Measurements from ENCODE around the gene CDC34. TPM values are rescaled to one million over a fixed set of nuclear protein-coding genes. Genes with fewer than 3 reads are reported as not detected.

CDC34 gene
- total RNA-seq, 1 donor from 2014 or later = 169 TPM

DNA sequence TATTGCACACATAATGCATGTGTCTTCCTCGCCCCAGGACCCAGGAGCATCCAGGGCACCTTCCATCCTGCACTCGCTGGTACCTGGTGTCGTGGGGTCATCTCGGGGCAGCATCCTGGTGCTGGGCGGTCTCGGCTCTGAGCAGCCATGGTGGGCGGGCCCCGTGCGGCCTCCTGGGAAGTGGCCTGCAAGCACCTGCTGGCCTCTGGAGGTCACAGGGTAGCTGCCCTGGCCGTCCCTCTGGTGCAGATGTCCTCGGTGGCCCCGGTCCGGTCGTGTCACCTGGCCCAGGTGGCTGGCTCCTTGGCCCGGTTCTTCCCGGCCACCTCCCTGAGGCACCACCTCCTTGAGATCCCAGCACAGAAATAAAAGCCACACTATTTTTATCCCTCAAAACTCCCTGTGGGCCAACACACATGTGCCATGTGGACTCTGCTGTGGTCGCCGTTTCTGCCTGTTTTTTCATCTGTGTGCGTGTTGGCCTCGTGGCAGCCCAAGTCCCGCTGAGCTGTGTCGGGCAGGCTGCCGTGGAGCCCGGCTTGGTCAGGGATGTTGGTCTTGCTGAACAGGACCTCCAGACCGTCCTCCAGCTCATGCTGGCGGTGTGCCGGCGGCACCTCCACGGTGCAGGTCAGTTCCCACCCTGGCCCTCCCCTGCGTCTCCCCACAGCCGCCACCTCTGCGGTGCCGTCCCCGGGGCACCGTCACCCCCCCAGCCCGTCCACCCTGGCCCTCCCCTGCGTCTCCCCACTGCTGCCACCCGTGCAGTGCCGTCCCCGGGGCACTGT is 7.3 kb downstream of the CDC34 start:
- DNase-seq (ENCODE audit: low read depth) = no peak
- Histone ChIP-seq H3K4me3 (ENCODE audit: low read depth, low read length) (no peak overlapping the region), H3K36me3 (ENCODE audit: control insufficient read depth, insufficient read depth, low read length) (peaks cover 27% of the 10 kb centered on the region), H3K27me3 (ENCODE audit: control insufficient read depth, insufficient read depth, low read length) (no peaks in the 10 kb centered on the region)
- TF ChIP-seq, protein P1, sequence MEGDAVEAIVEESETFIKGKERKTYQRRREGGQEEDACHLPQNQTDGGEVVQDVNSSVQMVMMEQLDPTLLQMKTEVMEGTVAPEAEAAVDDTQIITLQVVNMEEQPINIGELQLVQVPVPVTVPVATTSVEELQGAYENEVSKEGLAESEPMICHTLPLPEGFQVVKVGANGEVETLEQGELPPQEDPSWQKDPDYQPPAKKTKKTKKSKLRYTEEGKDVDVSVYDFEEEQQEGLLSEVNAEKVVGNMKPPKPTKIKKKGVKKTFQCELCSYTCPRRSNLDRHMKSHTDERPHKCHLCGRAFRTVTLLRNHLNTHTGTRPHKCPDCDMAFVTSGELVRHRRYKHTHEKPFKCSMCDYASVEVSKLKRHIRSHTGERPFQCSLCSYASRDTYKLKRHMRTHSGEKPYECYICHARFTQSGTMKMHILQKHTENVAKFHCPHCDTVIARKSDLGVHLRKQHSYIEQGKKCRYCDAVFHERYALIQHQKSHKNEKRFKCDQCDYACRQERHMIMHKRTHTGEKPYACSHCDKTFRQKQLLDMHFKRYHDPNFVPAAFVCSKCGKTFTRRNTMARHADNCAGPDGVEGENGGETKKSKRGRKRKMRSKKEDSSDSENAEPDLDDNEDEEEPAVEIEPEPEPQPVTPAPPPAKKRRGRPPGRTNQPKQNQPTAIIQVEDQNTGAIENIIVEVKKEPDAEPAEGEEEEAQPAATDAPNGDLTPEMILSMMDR (IDR thresholded peaks at IDR 0.05; ENCODE audit: insufficient read depth, low read length, severe bottlenecking) = no peak
- no peak for FAIRE-seq

- H3K27me3 ChIP-seq (ENCODE audit: control insufficient read depth, insufficient read depth, low read length) = no peaks in the 10 kb centered on the region
- H3K4me3 ChIP-seq (ENCODE audit: low read depth, low read length) = no peak overlapping the region
- H3K36me3 ChIP-seq (ENCODE audit: control insufficient read depth, insufficient read depth, low read length) = peaks cover 27% of the 10 kb centered on the region
- no peak for DNase-seq (ENCODE audit: low read depth)
- FAIRE-seq = no peak
- TF ChIP-seq, protein P1 (IDR thresholded peaks at IDR 0.05; ENCODE audit: insufficient read depth, low read length, severe bottlenecking) = no peak
These were observed 8.0 kb downstream of the CDC34 start for GRCh38 chr19:539429-540030.

GRCh38 chr19:540867-541637 is 9.5 kb downstream of the CDC34 start:
- DNase-seq (ENCODE audit: low read depth) (no peak), FAIRE-seq (no peak)
- peaks cover 21% of the 10 kb centered on the region for H3K36me3 ChIP-seq (ENCODE audit: control insufficient read depth, insufficient read depth, low read length)
- no peak overlapping the region for H3K4me3 ChIP-seq (ENCODE audit: low read depth, low read length)
- no peaks in the 10 kb centered on the region for H3K27me3 ChIP-seq (ENCODE audit: control insufficient read depth, insufficient read depth, low read length)
- TF ChIP-seq, protein P1 (IDR thresholded peaks at IDR 0.05; ENCODE audit: insufficient read depth, low read length, severe bottlenecking) = no peak

DNA sequence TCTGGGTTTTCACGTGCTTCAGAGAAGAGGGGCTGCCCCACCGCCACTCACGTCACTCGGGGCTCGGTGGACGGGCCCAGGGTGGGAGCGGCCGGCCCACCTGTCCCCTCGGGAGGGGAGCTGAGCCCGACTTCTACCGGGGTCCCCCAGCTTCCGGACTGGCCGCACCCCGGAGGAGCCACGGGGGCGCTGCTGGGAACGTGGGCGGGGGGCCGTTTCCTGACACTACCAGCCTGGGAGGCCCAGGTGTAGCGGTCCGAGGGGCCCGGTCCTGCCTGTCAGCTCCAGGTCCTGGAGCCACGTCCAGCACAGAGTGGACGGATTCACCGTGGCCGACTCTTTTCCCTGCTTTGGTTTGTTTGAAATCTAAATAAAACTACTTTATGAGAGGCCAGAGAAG is 10.1 kb downstream of the CDC34 start:
- no peak for DNase-seq (ENCODE audit: low read depth)
- no peak for FAIRE-seq
- H3K4me3 ChIP-seq (ENCODE audit: low read depth, low read length) = no peak overlapping the region
- no peaks in the 10 kb centered on the region for H3K27me3 ChIP-seq (ENCODE audit: control insufficient read depth, insufficient read depth, low read length)
- TF ChIP-seq, protein P1 (IDR thresholded peaks at IDR 0.05; ENCODE audit: insufficient read depth, low read length, severe bottlenecking) = no peak
- peaks cover 15% of the 10 kb centered on the region for H3K36me3 ChIP-seq (ENCODE audit: control insufficient read depth, insufficient read depth, low read length)

DNA sequence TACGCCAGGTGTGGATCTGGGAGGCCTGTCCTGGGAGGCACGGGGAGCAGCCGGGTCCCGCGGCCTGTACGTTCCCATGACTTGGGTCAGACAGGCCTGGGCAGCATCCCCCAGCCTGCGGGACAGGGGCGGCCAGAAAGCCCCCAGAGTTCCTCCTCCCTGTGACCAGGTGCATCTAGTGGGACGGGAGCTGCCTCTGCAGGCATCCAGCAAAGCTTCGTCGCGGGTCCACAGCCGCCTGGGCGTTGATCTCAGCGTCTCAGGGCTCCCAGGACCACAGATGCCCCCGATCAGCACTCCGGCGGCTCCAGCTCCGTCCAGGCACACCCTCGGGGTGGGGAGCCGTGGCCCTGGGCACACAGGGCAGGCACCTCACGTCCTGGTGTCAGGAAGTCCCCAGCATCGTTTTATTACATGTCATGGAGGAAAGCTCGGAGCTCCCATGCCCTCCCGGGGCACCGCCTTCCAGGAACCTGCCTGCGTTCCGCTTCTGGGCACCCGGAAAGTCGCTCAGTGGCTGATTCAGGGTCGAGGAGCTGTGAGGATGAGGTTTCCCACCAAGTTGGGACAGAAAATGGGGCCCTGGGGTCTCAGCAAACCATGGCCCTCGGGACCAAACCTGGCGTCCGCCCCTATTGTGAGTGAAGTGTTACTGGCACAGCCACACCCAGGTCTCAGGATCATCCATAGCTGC is 10.8 kb downstream of the CDC34 start:
- no peak for DNase-seq (ENCODE audit: low read depth)
- no peak for FAIRE-seq
- H3K27me3 ChIP-seq (ENCODE audit: control insufficient read depth, insufficient read depth, low read length) = no peaks in the 10 kb centered on the region
- no peak overlapping the region for H3K4me3 ChIP-seq (ENCODE audit: low read depth, low read length)
- TF ChIP-seq, protein P1 (IDR thresholded peaks at IDR 0.05; ENCODE audit: insufficient read depth, low read length, severe bottlenecking) = no peak
- peaks cover 12% of the 10 kb centered on the region for H3K36me3 ChIP-seq (ENCODE audit: control insufficient read depth, insufficient read depth, low read length)

Measured in bronchial epithelial cell (primary cell).